Renal cortex interstitium (tissue), 15 donors: ENCODE data around the gene RSPH3. TPM values are rescaled to one million over a fixed set of nuclear protein-coding genes. Genes with fewer than 3 reads are reported as not detected.
"Not testable (repeated sequence)": the region's sequence is repeated elsewhere in the genome, so short reads cannot be mapped to it uniquely, and the experiment has no call there.

ENCODE experiments used
- DNase-seq, 11 donors: peaks; one replicate each; pipeline ENCODE4 v3.0.0-alpha.2; 2013; ENCODE audit warnings: low read depth in 9 of 11, low spot score in 4 of 11; ENCODE audit errors: extremely low read depth in 1 of 11
- long read RNA-seq, 16 experiments: transcript quantifications; one replicate each; lab custom pipeline, GENCODE V29; 2026
- polyA plus RNA-seq, 3 donors: library from polyadenylated mRNA; unstranded; fragments of 120-200 nt; gene quantifications; one replicate each; pipeline ENCODE4 v1.2.1, GENCODE V29; 2013; ENCODE audit not compliant: insufficient read length in 3 of 3

The RSPH3 gene
- 10 to 100 TPM; 16.1 to 22.6 (median 16.7) TPM for polyA plus RNA-seq
- long read RNA-seq, donor 1, full-length matches to known transcripts, result 2 of 2 reads
- long read RNA-seq, donor 1, partial matches to known transcripts, result 0 of 2 reads
- long read RNA-seq, donor 1, other reads (novel, unspliced or antisense), result 0 of 2 reads
- long read RNA-seq, donor 2, result 0 reads
- long read RNA-seq, donor 3, full-length matches to known transcripts, result 8 of 15 reads
- long read RNA-seq, donor 3, partial matches to known transcripts, result 7 of 15 reads
- long read RNA-seq, donor 3, other reads (novel, unspliced or antisense), result 0 of 15 reads
- long read RNA-seq, donor 4, result 0 reads
- long read RNA-seq, donor 5, result 0 reads
- long read RNA-seq, donor 6, full-length matches to known transcripts, result 2 of 2 reads
- long read RNA-seq, donor 6, partial matches to known transcripts, result 0 of 2 reads
- long read RNA-seq, donor 6, other reads (novel, unspliced or antisense), result 0 of 2 reads
- long read RNA-seq, donor 7, full-length matches to known transcripts, result 4 of 4 reads
- long read RNA-seq, donor 7, partial matches to known transcripts, result 0 of 4 reads
- long read RNA-seq, donor 7, other reads (novel, unspliced or antisense), result 0 of 4 reads
- long read RNA-seq, donor 8, result 0 reads
- long read RNA-seq, donor 9, full-length matches to known transcripts, result 2 of 2 reads
- long read RNA-seq, donor 9, partial matches to known transcripts, result 0 of 2 reads
- long read RNA-seq, donor 9, other reads (novel, unspliced or antisense), result 0 of 2 reads
- long read RNA-seq, donor 10, full-length matches to known transcripts, result 1 of 1 reads
- long read RNA-seq, donor 10, partial matches to known transcripts, result 0 of 1 reads
- long read RNA-seq, donor 10, other reads (novel, unspliced or antisense), result 0 of 1 reads
- long read RNA-seq, donor 11, full-length matches to known transcripts, result 2 of 2 reads
- long read RNA-seq, donor 11, partial matches to known transcripts, result 0 of 2 reads
- long read RNA-seq, donor 11, other reads (novel, unspliced or antisense), result 0 of 2 reads
- long read RNA-seq, donor 12, result 0 reads
- long read RNA-seq, donor 13, result 0 reads
- long read RNA-seq, donor 14, full-length matches to known transcripts, result 1 of 1 reads
- long read RNA-seq, donor 14, partial matches to known transcripts, result 0 of 1 reads
- long read RNA-seq, donor 14, other reads (novel, unspliced or antisense), result 0 of 1 reads
- long read RNA-seq, donor 15, full-length matches to known transcripts, result 2 of 2 reads
- long read RNA-seq, donor 15, partial matches to known transcripts, result 0 of 2 reads
- long read RNA-seq, donor 15, other reads (novel, unspliced or antisense), result 0 of 2 reads
- long read RNA-seq, donor 16, full-length matches to known transcripts, result 6 of 6 reads
- long read RNA-seq, donor 16, partial matches to known transcripts, result 0 of 6 reads
- long read RNA-seq, donor 16, other reads (novel, unspliced or antisense), result 0 of 6 reads

DNA sequence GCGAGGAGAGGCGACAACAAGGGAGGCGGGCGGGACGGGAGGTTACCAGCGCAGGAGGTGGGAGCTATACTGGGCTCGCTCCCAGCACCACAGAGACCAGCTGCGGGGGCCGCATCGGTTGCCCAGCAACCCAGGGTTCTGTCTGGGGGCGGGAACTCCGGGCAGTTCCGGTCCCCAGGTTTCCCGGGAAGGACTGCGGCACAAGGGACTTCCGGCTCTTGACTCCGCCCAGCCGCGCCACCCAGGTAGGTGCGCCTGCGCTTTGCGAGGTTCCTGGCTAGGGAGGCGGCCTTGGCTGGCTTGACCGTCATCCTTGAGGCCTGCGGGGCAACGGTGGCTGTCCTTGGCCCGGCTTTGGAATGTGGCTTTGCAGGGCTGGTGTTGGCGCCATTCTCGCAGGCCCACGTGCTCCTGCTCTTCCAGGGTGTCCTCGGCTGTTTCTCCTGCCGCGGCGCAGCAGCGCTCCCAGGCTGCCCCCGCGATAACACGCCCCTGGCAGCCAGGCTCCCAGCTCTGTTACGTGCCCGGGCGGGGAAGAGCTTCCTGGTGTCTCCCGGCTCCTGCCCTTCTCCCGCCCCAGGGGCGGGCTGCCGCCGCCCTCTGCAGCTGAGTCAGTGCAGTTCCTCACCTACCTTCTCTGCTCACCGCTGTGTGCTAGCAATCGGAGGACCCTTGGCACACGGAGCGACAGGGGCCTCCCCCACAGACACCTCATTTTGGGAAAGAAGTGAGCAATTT is at the start of gene RSPH3:
Gene RSPH3, minus strand, starts transcription at position 537 of the 738 bp plus-strand sequence. CDS start 652 bp downstream, outside the sequence.
- peak; percentile 85 to 95 (median 90) for DNase-seq

GRCh38 chr6:159047891-159048685 is 48.1 kb upstream of the RSPH3 start:
- no peak for DNase-seq

GRCh38 chr6:159045801-159046200 is 45.8 kb upstream of the RSPH3 start:
- DNase-seq, result no peak

- DNase-seq, result no peak
These were observed 45.1 kb upstream of the RSPH3 start, which contains the start of gene TAGAP for GRCh38 chr6:159044899-159045727. TAGAP (minus strand) TSS chr6:159044991; CDS start chr6:159044146, 845 bp downstream.

DNA sequence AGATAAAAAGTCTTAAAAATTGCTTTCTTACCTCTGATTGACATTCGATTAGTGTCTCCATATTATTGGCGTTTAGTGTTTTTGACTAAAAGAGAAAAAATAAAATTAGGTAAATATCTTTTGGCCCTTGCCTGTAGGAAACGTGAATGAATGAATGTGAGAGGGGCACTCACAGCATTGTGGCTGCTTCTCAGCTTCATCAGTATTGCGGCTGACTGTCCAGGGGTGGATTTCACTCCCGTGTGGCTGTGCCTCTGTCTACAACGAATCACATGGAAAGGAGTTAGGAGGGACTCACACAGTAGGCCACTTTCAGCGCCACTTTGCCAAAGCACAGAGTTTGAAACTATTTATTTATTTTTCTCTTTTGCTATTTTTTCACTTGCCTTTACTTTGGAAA is 43.9 kb upstream of the RSPH3 start:
- no peak for DNase-seq

GRCh38 chr6:159043251-159043650 is 43.2 kb upstream of the RSPH3 start:
- no peak for DNase-seq

- DNase-seq, result no peak
These were observed 42.8 kb upstream of the RSPH3 start for GRCh38 chr6:159042826-159043181.

DNA sequence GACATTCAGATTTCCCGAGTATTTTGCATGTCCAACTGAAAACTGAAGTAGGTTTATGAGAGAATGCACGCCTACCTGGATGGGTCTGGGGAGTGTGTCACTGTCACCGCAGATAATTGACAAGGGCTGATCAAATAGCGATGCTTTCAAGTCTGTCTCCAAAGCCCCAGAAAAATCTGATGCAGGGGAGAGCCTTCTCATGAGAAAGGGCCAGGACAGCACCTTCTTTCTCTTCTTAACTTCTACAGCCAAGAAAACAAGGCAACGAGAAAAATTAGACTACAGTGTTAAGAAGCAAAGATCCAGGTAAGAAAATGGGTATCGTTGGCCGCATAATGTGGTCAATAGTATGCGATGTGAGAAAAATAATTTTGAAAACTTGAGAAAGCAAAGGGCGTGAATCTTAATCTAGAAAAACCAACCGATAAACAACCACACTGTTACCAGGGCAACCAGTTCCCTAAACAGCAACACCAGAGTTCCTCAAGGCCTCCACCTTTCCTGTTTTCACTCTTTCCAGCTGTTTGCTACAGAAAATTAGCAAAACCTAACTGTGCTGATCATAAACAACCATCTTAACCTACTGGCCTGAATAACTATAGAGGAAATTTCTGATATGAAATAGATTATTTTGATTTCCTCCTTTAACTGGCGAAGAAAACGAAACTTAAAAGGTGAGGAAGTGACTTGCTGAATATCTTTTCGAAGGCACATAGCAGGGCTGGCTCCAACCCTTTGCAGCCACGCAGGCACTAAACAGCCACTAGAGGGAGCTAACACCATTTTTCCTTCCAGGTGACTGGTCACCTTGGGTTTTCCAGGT is 42.2 kb upstream of the RSPH3 start:
- DNase-seq, result peak in 10 of 11 donors; percentile 50 to 74 (median 64)

DNA sequence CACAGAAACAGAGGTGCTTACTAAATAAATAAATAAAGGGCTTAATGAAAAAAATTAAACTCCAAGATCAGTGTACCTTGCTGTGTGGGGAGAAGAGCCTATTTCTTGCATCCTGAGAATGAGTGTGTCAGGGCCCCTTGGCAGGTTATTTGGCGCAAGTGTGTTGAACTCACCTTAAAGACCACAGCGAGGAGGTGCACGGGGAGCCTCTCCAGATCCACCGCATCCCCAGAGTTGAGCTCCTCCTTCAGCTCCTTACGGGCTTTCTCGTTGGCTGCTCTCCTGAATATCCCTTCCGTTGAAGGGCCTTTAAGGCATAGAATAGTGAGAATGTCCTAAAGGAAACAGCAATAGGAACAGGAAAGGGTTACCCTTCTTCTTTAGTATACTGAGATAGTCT is 41.2 kb upstream of the RSPH3 start:
- no peak for DNase-seq

DNA sequence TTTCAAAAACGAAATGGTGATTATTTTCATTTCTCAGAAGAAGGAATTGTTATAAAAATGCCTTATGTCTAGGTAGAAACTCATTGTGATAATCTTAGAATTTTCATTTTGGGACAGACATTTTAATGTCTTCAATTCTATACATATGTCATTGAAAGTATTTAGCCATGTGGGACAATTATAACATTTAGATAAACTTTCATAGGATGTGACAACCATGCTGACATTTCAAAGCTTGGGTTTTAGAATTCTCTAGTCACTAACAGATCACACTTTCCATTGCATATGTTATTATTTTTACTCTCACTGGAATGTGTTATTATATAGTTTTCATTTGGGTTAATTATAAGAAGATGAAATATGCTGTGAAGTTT is 39.9 kb upstream of the RSPH3 start:
- no peak for DNase-seq

GRCh38 chr6:159038914-159039884 is 39.2 kb upstream of the RSPH3 start:
- DNase-seq, result no peak

DNA sequence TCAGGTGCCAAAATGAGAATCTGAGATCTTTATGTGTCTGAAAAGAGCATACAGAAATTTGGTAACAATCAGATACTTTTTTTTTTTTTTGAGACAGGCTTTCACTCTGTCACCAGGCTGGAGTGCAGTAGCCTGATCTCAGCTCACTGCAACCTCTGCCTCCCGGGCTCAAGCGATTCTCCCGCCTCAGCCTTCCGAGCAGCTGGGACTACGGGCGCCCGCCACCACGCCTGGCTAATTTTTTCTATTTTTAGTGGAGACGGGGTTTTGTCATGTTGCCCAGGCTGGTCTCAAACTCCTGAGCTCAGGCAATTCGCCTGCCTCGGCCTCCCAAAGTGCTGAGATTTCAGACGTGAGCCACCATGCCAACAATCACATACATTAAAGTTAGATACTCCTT is 38.3 kb upstream of the RSPH3 start:
- DNase-seq, result not testable (repeated sequence)

- peak in 2 of 11 donors; percentile 10 to 29 for DNase-seq
These were observed 37.8 kb upstream of the RSPH3 start for GRCh38 chr6:159037756-159038290.

- DNase-seq, result no peak
These were observed 36.7 kb upstream of the RSPH3 start for GRCh38 chr6:159036673-159037072.
